A204.1 (cell line): Measurements from ENCODE around the gene GLMN.

ENCODE experiments used
- FAIRE-seq: peaks from 2 replicates; lab custom pipeline; 2012; peaks lifted over from hg19 to GRCh38; lab: Jason Lieb, UNC

Gene GLMN

DNA sequence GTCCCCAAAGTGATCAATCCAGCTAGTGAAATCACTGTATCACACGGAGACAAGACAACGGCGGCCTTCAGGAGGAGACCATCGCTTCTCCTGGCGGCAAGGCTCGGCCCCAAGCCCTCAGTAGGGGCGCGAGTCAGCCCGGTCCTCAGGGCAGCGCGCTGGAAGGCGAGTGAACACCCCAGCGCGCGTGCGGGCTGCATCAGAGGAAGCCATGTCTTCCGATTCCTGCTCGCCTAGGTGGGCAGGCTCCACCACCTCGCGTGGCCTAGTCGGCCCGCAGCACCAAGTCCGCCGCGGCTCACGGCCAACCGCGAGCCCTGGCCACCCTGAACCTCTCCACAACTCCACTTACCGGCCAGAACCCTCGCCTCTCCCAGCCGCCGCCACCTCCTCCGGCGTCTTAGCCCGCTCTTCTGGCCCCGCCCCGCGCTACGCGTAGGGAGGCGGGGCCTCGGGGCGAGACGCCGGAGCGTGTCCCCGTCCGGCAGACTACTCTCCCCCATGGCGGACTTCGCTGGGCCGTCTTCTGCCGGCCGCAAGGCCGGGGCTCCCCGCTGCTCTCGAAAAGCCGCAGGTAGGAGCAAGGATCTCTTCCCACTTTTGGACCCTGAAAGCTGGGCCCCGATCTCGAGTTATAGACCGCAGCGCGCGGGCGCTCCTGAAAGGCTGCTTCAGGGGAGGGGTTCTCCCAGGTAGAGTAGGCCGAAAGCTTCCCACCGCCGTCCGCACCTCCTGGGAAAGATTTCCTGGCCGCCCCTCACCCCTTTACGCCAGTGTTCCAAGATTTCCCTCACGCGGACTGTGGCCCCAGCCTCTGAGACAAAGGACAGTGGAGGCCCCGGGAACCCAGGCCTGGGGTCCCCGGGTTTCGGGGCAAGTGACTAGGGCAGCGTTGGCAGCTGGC is at the start of gene GLMN, which contains the start of gene RPAP2:
Gene GLMN, minus strand, starts transcription at position 415 of the 904 bp plus-strand sequence. CDS start 988 bp downstream, outside the sequence.
Gene RPAP2, plus strand, starts transcription at position 487 of the 904 bp plus-strand sequence. Its CDS starts 15 bp downstream, at position 502.
- FAIRE-seq = no peak

- no peak for FAIRE-seq
Observed at GRCh38 chr1:92346866-92347640, 48.3 kb upstream of the GLMN start.

DNA sequence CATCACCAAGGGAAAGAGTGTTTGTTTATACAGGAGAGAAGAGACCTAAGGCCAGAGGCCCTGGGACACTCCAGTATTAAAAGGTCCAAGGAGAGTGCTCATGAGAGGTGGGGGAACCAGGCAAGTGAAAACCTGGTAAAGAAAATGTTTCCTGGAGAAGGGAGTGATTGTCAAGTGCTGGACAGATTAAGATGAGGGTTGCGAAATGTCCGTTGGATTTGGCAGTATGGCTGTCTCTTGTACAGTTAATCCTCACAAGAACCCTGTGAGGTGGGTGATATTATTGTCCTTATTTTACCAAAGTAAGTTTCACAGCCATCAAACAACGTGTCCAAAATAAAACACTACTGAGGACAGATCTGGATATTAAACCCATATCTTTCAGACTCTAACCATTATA is 44.3 kb upstream of the GLMN start:
- FAIRE-seq = no peak

DNA sequence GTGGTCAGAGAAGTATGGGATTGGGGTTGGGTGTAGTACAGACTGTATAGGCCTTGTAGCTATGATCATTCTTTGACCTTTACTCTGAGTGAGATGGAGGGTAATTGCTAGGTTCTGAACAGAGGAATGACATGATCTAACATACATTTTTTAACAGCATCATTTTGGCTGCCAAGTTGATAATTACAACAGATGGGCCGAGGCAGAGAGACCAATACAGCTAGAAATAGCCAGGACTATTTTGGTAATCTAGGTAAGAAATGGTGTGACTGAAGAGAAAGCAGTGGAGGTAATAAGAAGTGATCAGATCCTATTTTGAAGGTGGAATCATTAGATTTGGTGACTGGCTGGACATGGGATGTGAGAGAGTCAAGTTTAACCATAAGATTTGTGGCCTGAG is 43.6 kb upstream of the GLMN start:
- FAIRE-seq = no peak

GRCh38 chr1:92340154-92340553 is 41.4 kb upstream of the GLMN start:
- no peak for FAIRE-seq

- FAIRE-seq = no peak
Observed at GRCh38 chr1:92333668-92334067, 34.9 kb upstream of the GLMN start.

- FAIRE-seq = no peak
Observed at GRCh38 chr1:92329347-92330129, 30.8 kb upstream of the GLMN start.

- no peak for FAIRE-seq
Observed at GRCh38 chr1:92327794-92328193, 29.0 kb upstream of the GLMN start.

DNA sequence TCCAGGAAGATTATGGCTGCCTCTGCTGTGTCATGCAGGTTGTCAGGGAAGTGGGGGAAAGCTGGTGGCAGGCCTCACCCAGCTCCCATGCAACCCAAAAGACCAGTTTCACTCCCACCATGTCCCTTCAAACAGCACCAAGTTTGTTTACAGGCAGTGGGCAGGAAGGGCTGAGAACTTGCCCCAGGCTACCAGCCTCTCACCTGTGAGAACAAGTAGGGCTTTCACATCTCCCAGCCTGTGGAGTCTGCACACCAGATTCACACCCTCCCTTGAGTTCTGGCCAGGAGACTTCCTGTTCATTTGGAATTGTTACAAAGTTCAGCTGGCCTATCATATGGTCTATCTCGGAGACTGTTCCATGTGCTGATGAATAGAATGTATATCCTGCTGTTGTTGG is 27.9 kb upstream of the GLMN start:
- no peak for FAIRE-seq

GRCh38 chr1:92324784-92325183 is 26.0 kb upstream of the GLMN start:
- no peak for FAIRE-seq

- FAIRE-seq = no peak
Observed at GRCh38 chr1:92323473-92324453, 25.0 kb upstream of the GLMN start.

GRCh38 chr1:92317836-92318493 is 19.2 kb upstream of the GLMN start:
- no peak for FAIRE-seq

DNA sequence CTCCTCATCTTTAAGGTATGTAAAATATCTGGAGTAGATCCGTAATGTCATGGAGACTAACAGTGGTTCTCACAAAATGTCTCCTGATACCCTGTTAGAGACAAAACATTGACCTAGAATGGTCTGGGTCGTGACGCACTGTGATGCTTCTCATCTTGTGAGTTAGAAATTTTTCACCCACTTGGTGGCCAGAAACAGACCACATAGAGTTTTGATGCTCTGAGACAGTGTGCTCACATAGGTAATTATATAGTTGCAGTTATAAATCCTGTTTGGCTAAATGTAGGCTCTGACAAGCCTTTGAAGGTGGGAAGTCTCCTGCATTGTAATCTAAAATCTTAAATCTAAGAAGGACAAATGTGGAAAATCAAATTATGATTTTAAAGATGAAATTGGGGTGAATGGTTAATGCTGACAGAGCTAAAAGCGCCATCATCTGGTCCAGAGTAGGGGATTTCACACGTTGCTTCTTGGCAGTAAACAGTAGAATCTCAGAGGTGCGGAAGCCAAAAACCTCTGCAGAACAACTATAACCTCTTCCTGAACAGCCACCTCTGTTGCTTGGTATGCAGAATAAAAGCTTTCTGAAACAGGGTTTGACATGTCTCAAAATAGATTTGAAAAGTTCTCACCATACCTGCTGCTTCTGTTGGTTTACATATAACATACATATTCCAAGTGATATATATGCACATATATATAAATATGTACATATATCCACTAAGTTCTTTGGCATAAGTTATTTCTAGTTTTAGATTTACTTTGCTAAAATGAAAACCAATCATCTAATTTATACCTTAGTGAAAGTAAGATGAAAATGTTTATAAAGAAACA is 17.2 kb upstream of the GLMN start:
- no peak for FAIRE-seq

GRCh38 chr1:92314024-92314423 is 15.2 kb upstream of the GLMN start:
- FAIRE-seq = no peak

GRCh38 chr1:92310185-92310597 is 11.4 kb upstream of the GLMN start:
- FAIRE-seq = peak; percentile 98

DNA sequence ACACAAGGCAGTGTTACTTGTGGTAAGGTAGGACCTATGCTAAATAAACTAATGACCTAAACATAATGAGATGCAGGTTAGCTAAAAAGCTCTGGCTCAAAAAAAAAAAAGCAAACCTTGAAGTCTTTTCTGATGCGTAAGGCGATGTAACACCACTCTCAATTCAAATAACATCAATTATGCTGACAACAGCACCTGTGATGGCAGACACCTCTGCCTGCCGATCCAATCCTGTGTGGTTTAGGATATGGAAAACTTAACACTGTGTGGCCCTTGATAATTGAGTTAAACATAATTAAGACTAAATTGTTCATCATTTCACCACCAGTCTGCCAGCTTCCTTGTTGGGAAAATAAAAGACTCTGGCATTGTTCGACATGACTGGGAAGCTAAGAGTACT is 9.2 kb upstream of the GLMN start:
- FAIRE-seq = no peak

- no peak for FAIRE-seq
Observed at GRCh38 chr1:92306020-92306419, 7.2 kb upstream of the GLMN start.

DNA sequence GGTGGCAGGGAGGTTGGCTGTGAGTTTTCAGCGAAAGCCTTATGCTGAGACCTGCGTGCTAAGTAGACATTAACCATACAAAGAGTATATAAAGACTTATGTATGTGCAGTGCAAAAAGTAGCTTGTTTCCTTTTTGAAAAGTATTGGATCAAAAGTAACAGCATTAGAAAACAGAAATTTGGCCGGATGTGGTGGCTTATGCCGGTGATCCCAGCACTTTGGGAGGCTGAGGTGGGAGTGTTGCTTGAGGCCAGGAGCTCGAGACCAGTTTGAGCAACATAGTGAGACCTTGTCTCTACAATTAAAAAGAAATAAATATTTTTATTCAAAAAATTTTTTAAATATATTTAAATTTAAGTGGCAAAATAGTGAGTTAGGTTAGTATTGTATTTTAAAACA is 2.2 kb upstream of the GLMN start:
- peak; percentile 21 for FAIRE-seq

GRCh38 chr1:92299477-92300150 is 827 bp upstream of the GLMN start:
- FAIRE-seq = no peak
